Gastrocnemius medialis (tissue), 4 donors: Measurements from ENCODE around the gene STAT5A.

Experiments used
- POLR2A ChIP-seq, 2 donors: fragments of 450-650 bp; IDR thresholded peaks; one replicate each; pipeline ENCODE4 v1.6.1; 2017; ENCODE audit warnings: antibody characterized with exemption in 2 of 2, mild to moderate bottlenecking in 2 of 2, moderate library complexity in 2 of 2
- TF ChIP-seq, protein P1 (sequence below), 5 experiments: fragments of 450-650 bp in 3 of 5; fragments of 200-600 bp in 2 of 5; sonication (generic) in 2 of 5; IDR thresholded peaks in 4 of 5; conservative IDR thresholded peaks in 1 of 5; 1 replicate in 4 of 5; 2 replicates in 1 of 5; pipeline ENCODE4 v1.5.1; 2016 to 2019; ENCODE audit warnings: antibody characterized with exemption in 5 of 5, mild to moderate bottlenecking in 3 of 5, moderate library complexity in 3 of 5

- TF ChIP-seq, protein P1, sequence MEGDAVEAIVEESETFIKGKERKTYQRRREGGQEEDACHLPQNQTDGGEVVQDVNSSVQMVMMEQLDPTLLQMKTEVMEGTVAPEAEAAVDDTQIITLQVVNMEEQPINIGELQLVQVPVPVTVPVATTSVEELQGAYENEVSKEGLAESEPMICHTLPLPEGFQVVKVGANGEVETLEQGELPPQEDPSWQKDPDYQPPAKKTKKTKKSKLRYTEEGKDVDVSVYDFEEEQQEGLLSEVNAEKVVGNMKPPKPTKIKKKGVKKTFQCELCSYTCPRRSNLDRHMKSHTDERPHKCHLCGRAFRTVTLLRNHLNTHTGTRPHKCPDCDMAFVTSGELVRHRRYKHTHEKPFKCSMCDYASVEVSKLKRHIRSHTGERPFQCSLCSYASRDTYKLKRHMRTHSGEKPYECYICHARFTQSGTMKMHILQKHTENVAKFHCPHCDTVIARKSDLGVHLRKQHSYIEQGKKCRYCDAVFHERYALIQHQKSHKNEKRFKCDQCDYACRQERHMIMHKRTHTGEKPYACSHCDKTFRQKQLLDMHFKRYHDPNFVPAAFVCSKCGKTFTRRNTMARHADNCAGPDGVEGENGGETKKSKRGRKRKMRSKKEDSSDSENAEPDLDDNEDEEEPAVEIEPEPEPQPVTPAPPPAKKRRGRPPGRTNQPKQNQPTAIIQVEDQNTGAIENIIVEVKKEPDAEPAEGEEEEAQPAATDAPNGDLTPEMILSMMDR (IDR thresholded peaks at IDR 0.05 in 4 of 5, conservative IDR thresholded peaks at IDR 0.05 in 1 of 5): no peak
- TF ChIP-seq POLR2A (IDR thresholded peaks at IDR 0.05): no peak
Measured at GRCh38 chr17:42241871-42242270, 46.4 kb upstream of the STAT5A start.
